ENCODE results near the gene ELAVL1.
A peak's percentile ranks its signal among the peaks of the same experiment; 100 is the strongest.

ELAVL1 gene

GRCh38 chr19:7994114-7994513 lies 11.3 kb downstream of the ELAVL1 start:
- DNase-seq (ENCODE audit: low read depth) = no peak
- TF ChIP-seq, protein P1, sequence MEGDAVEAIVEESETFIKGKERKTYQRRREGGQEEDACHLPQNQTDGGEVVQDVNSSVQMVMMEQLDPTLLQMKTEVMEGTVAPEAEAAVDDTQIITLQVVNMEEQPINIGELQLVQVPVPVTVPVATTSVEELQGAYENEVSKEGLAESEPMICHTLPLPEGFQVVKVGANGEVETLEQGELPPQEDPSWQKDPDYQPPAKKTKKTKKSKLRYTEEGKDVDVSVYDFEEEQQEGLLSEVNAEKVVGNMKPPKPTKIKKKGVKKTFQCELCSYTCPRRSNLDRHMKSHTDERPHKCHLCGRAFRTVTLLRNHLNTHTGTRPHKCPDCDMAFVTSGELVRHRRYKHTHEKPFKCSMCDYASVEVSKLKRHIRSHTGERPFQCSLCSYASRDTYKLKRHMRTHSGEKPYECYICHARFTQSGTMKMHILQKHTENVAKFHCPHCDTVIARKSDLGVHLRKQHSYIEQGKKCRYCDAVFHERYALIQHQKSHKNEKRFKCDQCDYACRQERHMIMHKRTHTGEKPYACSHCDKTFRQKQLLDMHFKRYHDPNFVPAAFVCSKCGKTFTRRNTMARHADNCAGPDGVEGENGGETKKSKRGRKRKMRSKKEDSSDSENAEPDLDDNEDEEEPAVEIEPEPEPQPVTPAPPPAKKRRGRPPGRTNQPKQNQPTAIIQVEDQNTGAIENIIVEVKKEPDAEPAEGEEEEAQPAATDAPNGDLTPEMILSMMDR (IDR thresholded peaks at IDR 0.05; ENCODE audit: low read depth, low read length, missing control alignments) = peak; percentile 6
- H3K4me3 ChIP-seq (ENCODE audit: low read depth, low read length) = no peak overlapping the region

DNA sequence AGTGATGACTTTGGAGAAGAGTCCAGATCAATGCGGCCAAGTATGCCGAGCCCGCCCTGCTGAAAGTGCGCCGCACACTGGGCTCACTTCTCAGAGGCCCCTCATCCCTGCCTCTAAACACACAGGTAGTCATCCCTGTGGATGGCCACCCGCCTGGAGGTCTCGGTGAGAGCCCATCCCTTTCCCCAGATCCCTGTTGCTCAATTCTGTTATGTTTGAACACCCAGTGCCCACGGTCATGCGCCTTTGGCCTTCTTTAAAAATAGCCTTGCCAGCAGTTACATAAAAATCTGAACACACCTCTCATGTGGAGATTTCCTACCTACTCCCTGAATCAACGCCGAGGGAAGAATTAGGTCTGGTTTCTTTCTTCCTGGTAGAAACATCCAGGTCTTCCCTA lies 11.9 kb downstream of the ELAVL1 start:
- no peak overlapping the region for H3K4me3 ChIP-seq (ENCODE audit: low read depth, low read length)
- DNase-seq (ENCODE audit: low read depth) = no peak
- TF ChIP-seq, protein P1 (IDR thresholded peaks at IDR 0.05; ENCODE audit: low read depth, low read length, missing control alignments) = no peak

DNA sequence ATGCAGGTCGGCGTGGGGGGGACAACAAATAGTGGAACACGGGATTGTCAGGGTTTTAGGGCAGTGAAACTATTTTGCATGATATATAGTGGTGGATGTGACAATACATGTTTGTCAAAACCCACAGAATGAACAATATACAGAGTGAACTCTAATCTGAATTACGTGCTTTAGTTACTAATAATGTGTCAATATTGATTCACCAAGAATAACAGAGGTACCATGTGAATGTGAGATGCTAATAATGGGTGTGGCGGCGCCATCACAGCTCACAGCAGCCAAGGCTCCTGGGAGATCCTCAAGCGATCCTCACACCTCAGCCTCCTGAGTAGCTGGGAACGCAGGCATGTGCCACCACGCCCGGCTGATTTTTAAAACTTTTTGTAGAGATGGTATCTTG lies 12.9 kb downstream of the ELAVL1 start:
- TF ChIP-seq, protein P1 (IDR thresholded peaks at IDR 0.05; ENCODE audit: low read depth, low read length, missing control alignments) = no peak
- no peak for DNase-seq (ENCODE audit: low read depth)
- H3K4me3 ChIP-seq (ENCODE audit: low read depth, low read length) = no peak overlapping the region

GRCh38 chr19:7989071-7989575 lies 16.3 kb downstream of the ELAVL1 start:
- H3K4me3 ChIP-seq (ENCODE audit: low read depth, low read length) = no peak overlapping the region
- no peak for DNase-seq (ENCODE audit: low read depth)
- TF ChIP-seq, protein P1 (IDR thresholded peaks at IDR 0.05; ENCODE audit: low read depth, low read length, missing control alignments) = no peak

DNA sequence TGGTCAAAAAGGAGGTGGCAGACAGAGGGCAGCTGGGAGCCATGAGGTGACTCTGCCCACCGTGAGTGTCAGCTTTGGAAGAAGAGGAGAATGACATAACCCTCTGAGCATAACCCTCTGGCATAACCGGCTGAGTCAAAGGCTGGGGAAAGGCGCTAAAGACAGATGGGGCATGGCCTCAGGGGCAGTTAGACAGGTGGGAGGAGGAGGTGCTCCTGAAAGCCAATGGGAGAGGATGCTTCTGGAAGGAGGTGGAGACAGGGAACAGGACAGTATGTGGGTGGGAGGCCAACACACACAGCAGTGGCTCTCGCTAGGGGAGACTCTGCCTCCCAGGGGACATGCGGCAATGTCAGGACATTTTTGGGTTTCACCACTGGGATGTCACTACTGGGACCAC lies 17.1 kb downstream of the ELAVL1 start:
- H3K4me3 ChIP-seq (ENCODE audit: low read depth, low read length) = no peak overlapping the region
- TF ChIP-seq, protein P1 (IDR thresholded peaks at IDR 0.05; ENCODE audit: low read depth, low read length, missing control alignments) = no peak
- DNase-seq (ENCODE audit: low read depth) = no peak

DNA sequence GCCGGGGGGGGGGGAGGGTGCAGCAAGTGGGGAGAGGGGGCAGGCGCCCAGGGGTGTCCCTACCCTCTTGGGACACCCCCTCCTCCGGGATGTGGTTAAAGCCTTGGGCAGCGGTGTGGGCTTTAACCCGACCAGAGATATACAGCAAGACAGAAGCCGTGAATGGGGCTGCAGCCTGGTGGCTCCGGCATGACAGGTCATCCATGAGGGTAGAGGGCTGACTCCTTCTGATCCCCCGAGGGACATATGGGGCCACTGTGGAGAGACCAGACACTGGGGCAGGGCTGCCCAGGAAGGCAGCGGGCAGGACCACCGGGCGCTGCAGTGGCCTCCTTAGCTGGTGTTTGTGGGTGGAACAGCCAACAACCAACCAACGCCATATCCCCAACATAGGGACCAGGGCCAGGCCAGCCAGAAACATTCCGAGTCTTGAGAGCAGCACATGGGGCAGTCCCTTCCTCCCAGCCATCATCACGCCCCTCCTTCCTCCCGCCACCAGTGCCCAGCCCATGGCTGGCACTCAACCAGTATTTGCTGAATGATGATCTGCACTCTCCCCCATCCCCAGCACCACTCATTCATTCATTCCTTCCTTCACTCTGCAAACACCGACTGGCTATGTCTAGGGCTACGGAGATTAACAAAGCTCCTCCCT lies 18.2 kb downstream of the ELAVL1 start:
- no peak for DNase-seq (ENCODE audit: low read depth)
- no peak overlapping the region for H3K4me3 ChIP-seq (ENCODE audit: low read depth, low read length)
- TF ChIP-seq, protein P1 (IDR thresholded peaks at IDR 0.05; ENCODE audit: low read depth, low read length, missing control alignments) = no peak
